CD8-positive, alpha-beta memory T cell (primary cell): ENCODE results near the gene USP13. TPM values are rescaled to one million over a fixed set of nuclear protein-coding genes. Genes with fewer than 3 reads are reported as not detected.

Source experiments
- CTCF ChIA-PET: fragments of 350-600 bp; sonication (Branson Sonifier 250); formaldehyde crosslinking; loops from one replicate; lab custom pipeline; 2021; ENCODE audit warnings: antibody characterized with exemption; lab: Charles Lee
- POLR2A ChIA-PET: fragments of 350-600 bp; sonication (Branson Sonifier 250); formaldehyde crosslinking; loops from one replicate; lab custom pipeline; 2021; ENCODE audit warnings: antibody characterized with exemption; lab: Charles Lee
- DNase-seq, 5 donors: peaks; one replicate each; pipeline versions ENCODE4 v3.0.0 to v3.0.0-alpha.2; 2020 to 2022; ENCODE audit warnings: mixed read lengths in 1 of 5
- H3K27ac ChIP-seq: one replicate; pipeline ENCODE4 v1.7.0; 2013; ENCODE audit warnings: low read depth, mild to moderate bottlenecking, low read length, moderate library complexity
- H3K27me3 ChIP-seq: 2 replicates; pipeline ENCODE4 v1.7.0; 2013; ENCODE audit warnings: low read length, mild to moderate bottlenecking; ENCODE audit not compliant: insufficient read depth, poor library complexity, severe bottlenecking
- H3K36me3 ChIP-seq: 2 replicates; pipeline ENCODE4 v1.7.0; 2013; ENCODE audit warnings: mild to moderate bottlenecking, low read length, moderate library complexity; ENCODE audit not compliant: insufficient read depth
- H3K4me1 ChIP-seq: 2 replicates; pipeline ENCODE4 v1.7.0; 2013; ENCODE audit warnings: mild to moderate bottlenecking, low read length, moderate library complexity; ENCODE audit not compliant: insufficient read depth
- H3K4me3 ChIP-seq: 2 replicates; pipeline ENCODE4 v1.7.0; 2013; ENCODE audit warnings: mild to moderate bottlenecking, low read length
- H3K9me3 ChIP-seq: 2 replicates; pipeline ENCODE4 v1.7.0; 2013; ENCODE audit warnings: mild to moderate bottlenecking, low read length
- H3K27ac Mint-ChIP-seq, 8 donors: one replicate each; pipeline ENCODE4 v1.8.0; 2020 to 2021; ENCODE audit warnings: mixed read lengths in 8 of 8, mild to moderate bottlenecking in 6 of 8, inconsistent platforms in 3 of 8, moderate library complexity in 3 of 8
- H3K27me3 Mint-ChIP-seq, 2 donors: one replicate each; pipeline ENCODE4 v1.8.0; 2020 to 2021; ENCODE audit warnings: mixed read lengths in 2 of 2, mild to moderate bottlenecking in 1 of 2, moderate library complexity in 1 of 2
- H3K36me3 Mint-ChIP-seq, 3 donors: one replicate each; pipeline ENCODE4 v1.8.0; 2020 to 2021; ENCODE audit warnings: mixed read lengths in 3 of 3, inconsistent platforms in 1 of 3, mild to moderate bottlenecking in 1 of 3
- H3K4me1 Mint-ChIP-seq, 3 donors: one replicate each; pipeline ENCODE4 v1.8.0; 2020 to 2021; ENCODE audit warnings: mixed read lengths in 3 of 3, inconsistent platforms in 1 of 3, mild to moderate bottlenecking in 1 of 3
- H3K4me3 Mint-ChIP-seq, 7 donors: one replicate each; pipeline ENCODE4 v1.8.0; 2020 to 2021; ENCODE audit warnings: mixed read lengths in 7 of 7, mild to moderate bottlenecking in 6 of 7, moderate library complexity in 4 of 7, inconsistent platforms in 2 of 7
- H3K9me3 Mint-ChIP-seq, 5 donors: one replicate each; pipeline ENCODE4 v1.8.0; 2020 to 2022; ENCODE audit warnings: mixed read lengths in 5 of 5, mild to moderate bottlenecking in 3 of 5, moderate library complexity in 2 of 5, inconsistent platforms in 1 of 5
- polyA plus RNA-seq: library from polyadenylated mRNA; unstranded; fragments of 300-500 nt; fragmentation: Illumina TruSeq; gene quantifications from one replicate; pipeline ENCODE4 v1.2.3, GENCODE V29; 2021
- total RNA-seq, 2 experiments: library from RNA; stranded (reverse); gene quantifications; one replicate each; pipeline ENCODE4 v1.2.3, GENCODE V29; 2021

USP13 gene
- total and polyA plus RNA-seq, 3 experiments from 2014 or later, result 12.7 to 13.8 (median 13.3) TPM

GRCh38 chr3:179732661-179733348, 80.0 kb downstream of the USP13 start:
- Mint-ChIP-seq H3K36me3 (peaks cover 0 to 43% (median 21%) of the 10 kb centered on the region in 3 donors), H3K27me3 (peaks cover 0 to 2% of the 10 kb centered on the region in 2 donors), H3K27ac (no peak overlapping the region), H3K9me3 (no peaks in the 10 kb centered on the region), H3K4me1 (no peaks in the 10 kb centered on the region), H3K4me3 (no peak overlapping the region)
- CTCF ChIA-PET, result no interaction called here
- H3K27me3 ChIP-seq, result no peaks in the 10 kb centered on the region
- no peak overlapping the region for H3K4me3 ChIP-seq
- no peaks in the 10 kb centered on the region for H3K36me3 ChIP-seq
- no peaks in the 10 kb centered on the region for H3K9me3 ChIP-seq
- no peaks in the 10 kb centered on the region for H3K4me1 ChIP-seq
- POLR2A ChIA-PET, result no interaction called here
- H3K27ac ChIP-seq, result no peak overlapping the region
- DNase-seq, result no peak

- POLR2A ChIA-PET, result no interaction called here
- Histone ChIP-seq H3K36me3 (no peaks in the 10 kb centered on the region), H3K27me3 (no peaks in the 10 kb centered on the region), H3K4me1 (no peaks in the 10 kb centered on the region), H3K9me3 (no peaks in the 10 kb centered on the region), H3K27ac (no peak overlapping the region), H3K4me3 (no peak overlapping the region)
- Mint-ChIP-seq H3K27ac (peak overlapping the region in 3 of 8 donors; percentile 19 to 52 (median 22)), H3K9me3 (no peaks in the 10 kb centered on the region), H3K27me3 (peaks cover 0 to 2% of the 10 kb centered on the region in 2 donors), H3K36me3 (peaks cover 0 to 49% (median 23%) of the 10 kb centered on the region in 3 donors), H3K4me1 (no peaks in the 10 kb centered on the region), H3K4me3 (no peak overlapping the region)
- DNase-seq, result no peak
- CTCF ChIA-PET, result interaction anchor here (1.0 kb wide), 1 partner anchor 19 kb away, joined by 3 read pairs; no protein-coding TSS in a partner anchor
These were observed 81.0 kb downstream of the USP13 start for GRCh38 chr3:179733797-179734196.

- POLR2A ChIA-PET, result no interaction called here
- H3K9me3 Mint-ChIP-seq, result no peaks in the 10 kb centered on the region
- no peaks in the 10 kb centered on the region for H3K36me3 ChIP-seq
These were observed 81.8 kb downstream of the USP13 start for GRCh38 chr3:179734497-179735281.

GRCh38 chr3:179735321-179735720, 82.5 kb downstream of the USP13 start:
- no peaks in the 10 kb centered on the region for H3K9me3 Mint-ChIP-seq
- H3K4me1 Mint-ChIP-seq, result peaks cover 0 to 7% (median 3%) of the 10 kb centered on the region in 3 donors
- ChIA-PET CTCF (interaction anchor here (1.6 kb wide), 1 partner anchor 14 kb away, joined by 3 read pairs; no protein-coding TSS in a partner anchor), POLR2A (no interaction called here)
- Histone ChIP-seq H3K36me3 (no peaks in the 10 kb centered on the region), H3K27ac (no peak overlapping the region), H3K4me3 (no peak overlapping the region), H3K27me3 (no peaks in the 10 kb centered on the region), H3K4me1 (no peaks in the 10 kb centered on the region), H3K9me3 (no peaks in the 10 kb centered on the region)
- no peak overlapping the region for H3K4me3 Mint-ChIP-seq
- peak overlapping the region in 1 of 8 donors; percentile 63 for H3K27ac Mint-ChIP-seq
- peaks cover 0 to 2% of the 10 kb centered on the region in 2 donors for H3K27me3 Mint-ChIP-seq
- no peak for DNase-seq
- H3K36me3 Mint-ChIP-seq, result peaks cover 0 to 47% (median 23%) of the 10 kb centered on the region in 3 donors

More at GRCh38 chr3:179734497-179735281, 81.8 kb downstream of the USP13 start:
- peaks cover 0 to 2% of the 10 kb centered on the region in 2 donors for H3K27me3 Mint-ChIP-seq
- Histone ChIP-seq H3K9me3 (no peaks in the 10 kb centered on the region), H3K27ac (no peak overlapping the region), H3K4me1 (no peaks in the 10 kb centered on the region), H3K27me3 (no peaks in the 10 kb centered on the region), H3K4me3 (no peak overlapping the region)
- H3K4me3 Mint-ChIP-seq, result no peak overlapping the region
- peaks cover 0 to under 1% (median 0%) of the 10 kb centered on the region in 3 donors for H3K4me1 Mint-ChIP-seq
- H3K27ac Mint-ChIP-seq, result peak overlapping the region in 1 of 8 donors; percentile 55
- DNase-seq, result no peak
- H3K36me3 Mint-ChIP-seq, result peaks cover 0 to 47% (median 23%) of the 10 kb centered on the region in 3 donors
- CTCF ChIA-PET, result interaction anchor here (1.0 to 1.6 kb wide), 2 partner anchors 13 to 20 kb away, joined by 3 read pairs; no protein-coding TSS in a partner anchor

GRCh38 chr3:179738998-179739397, 86.2 kb downstream of the USP13 start:
- Histone ChIP-seq H3K36me3 (no peaks in the 10 kb centered on the region), H3K27me3 (no peaks in the 10 kb centered on the region), H3K27ac (no peak overlapping the region), H3K4me3 (no peak overlapping the region), H3K4me1 (no peaks in the 10 kb centered on the region), H3K9me3 (no peaks in the 10 kb centered on the region)
- Mint-ChIP-seq H3K27me3 (peaks cover 0 to 1% of the 10 kb centered on the region in 2 donors), H3K4me1 (peaks cover 0 to 12% (median 4%) of the 10 kb centered on the region in 3 donors), H3K9me3 (no peaks in the 10 kb centered on the region), H3K27ac (peak overlapping the region in 4 of 8 donors; percentile 18 to 68 (median 34)), H3K36me3 (peaks cover 11 to 49% (median 22%) of the 10 kb centered on the region in 3 donors), H3K4me3 (peak overlapping the region in 1 of 7 donors; percentile 33)
- CTCF ChIA-PET, result no interaction called here
- POLR2A ChIA-PET, result no interaction called here
- DNase-seq, result no peak

- Mint-ChIP-seq H3K36me3 (peaks cover 11 to 57% (median 24%) of the 10 kb centered on the region in 3 donors), H3K4me3 (peak overlapping the region in 6 of 7 donors; percentile 71 to 90 (median 82)), H3K9me3 (no peaks in the 10 kb centered on the region), H3K27me3 (peaks cover 0 to 1% of the 10 kb centered on the region in 2 donors), H3K27ac (peak overlapping the region in 7 of 8 donors; percentile 65 to 95 (median 86)), H3K4me1 (peaks cover 0 to 12% (median 5%) of the 10 kb centered on the region in 3 donors)
- H3K36me3 ChIP-seq, result no peaks in the 10 kb centered on the region
- no peaks in the 10 kb centered on the region for H3K27me3 ChIP-seq
- no peak overlapping the region for H3K4me3 ChIP-seq
- CTCF ChIA-PET, result no interaction called here
- no peaks in the 10 kb centered on the region for H3K9me3 ChIP-seq
- no peak for DNase-seq
- H3K4me1 ChIP-seq, result no peaks in the 10 kb centered on the region
- no peak overlapping the region for H3K27ac ChIP-seq
- POLR2A ChIA-PET, result no interaction called here
These were observed 87.2 kb downstream of the USP13 start for GRCh38 chr3:179739816-179740594.

GRCh38 chr3:179743913-179744312, 91.1 kb downstream of the USP13 start:
- no peak for DNase-seq
- H3K27ac ChIP-seq, result no peak overlapping the region
- no peaks in the 10 kb centered on the region for H3K9me3 Mint-ChIP-seq
- H3K36me3 ChIP-seq, result no peaks in the 10 kb centered on the region
- H3K27ac Mint-ChIP-seq, result peak overlapping the region in 3 of 8 donors; percentile 33 to 61 (median 36)
- no peaks in the 10 kb centered on the region for H3K9me3 ChIP-seq
- CTCF ChIA-PET, result no interaction called here
- H3K4me1 ChIP-seq, result no peaks in the 10 kb centered on the region
- H3K4me3 ChIP-seq, result no peak overlapping the region
- peaks cover 0 to 1% of the 10 kb centered on the region in 2 donors for H3K27me3 Mint-ChIP-seq
- H3K4me1 Mint-ChIP-seq, result peaks cover 0 to 12% (median 5%) of the 10 kb centered on the region in 3 donors
- no peak overlapping the region for H3K4me3 Mint-ChIP-seq
- peaks cover 14 to 54% (median 23%) of the 10 kb centered on the region in 3 donors for H3K36me3 Mint-ChIP-seq
- POLR2A ChIA-PET, result no interaction called here
- H3K27me3 ChIP-seq, result no peaks in the 10 kb centered on the region
